Progenitor cell of endocrine pancreas (in vitro differentiated cells): ENCODE results near the gene CCDC179. TPM values are rescaled to one million over a fixed set of nuclear protein-coding genes. Genes with fewer than 3 reads are reported as not detected.

ENCODE experiments used
- DNase-seq: peaks from one replicate; pipeline ENCODE4 v3.0.0; 2021; ENCODE audit warnings: low spot score; ENCODE audit not compliant: unreplicated experiment
- H3K27ac Mint-ChIP-seq: 2 replicates; pipeline ENCODE4 v1.8.0; 2021; ENCODE audit warnings: mild to moderate bottlenecking, moderate library complexity, mixed read lengths
- H3K27me3 Mint-ChIP-seq: 2 replicates; pipeline ENCODE4 v1.8.0; 2021; ENCODE audit warnings: mixed read lengths
- H3K36me3 Mint-ChIP-seq: 2 replicates; pipeline ENCODE4 v1.8.0; 2022; ENCODE audit warnings: mixed read lengths; ENCODE audit not compliant: insufficient read depth
- H3K4me1 Mint-ChIP-seq: 2 replicates; pipeline ENCODE4 v1.8.0; 2021; ENCODE audit warnings: low read depth, mixed read lengths
- H3K4me3 Mint-ChIP-seq: 2 replicates; pipeline ENCODE4 v1.8.0; 2021; ENCODE audit warnings: low read depth, mild to moderate bottlenecking, moderate library complexity, mixed read lengths
- H3K9me3 Mint-ChIP-seq: 2 replicates; pipeline ENCODE4 v1.8.0; 2021; ENCODE audit warnings: low read depth, mixed read lengths
- total RNA-seq: library from RNA; stranded (reverse); gene quantifications from 2 replicates; pipeline ENCODE4 v1.2.1, GENCODE V29; 2021
- TF ChIP-seq, protein P1 (sequence below): fragments of 200-600 bp; sonication (generic); IDR thresholded peaks from one replicate; pipeline ENCODE4 v1.5.0; 2021; ENCODE audit warnings: antibody characterized with exemption, mild to moderate bottlenecking; ENCODE audit not compliant: unreplicated experiment

The CCDC179 gene
- total RNA-seq, 1 donor from 2014 or later, result not detected

DNA sequence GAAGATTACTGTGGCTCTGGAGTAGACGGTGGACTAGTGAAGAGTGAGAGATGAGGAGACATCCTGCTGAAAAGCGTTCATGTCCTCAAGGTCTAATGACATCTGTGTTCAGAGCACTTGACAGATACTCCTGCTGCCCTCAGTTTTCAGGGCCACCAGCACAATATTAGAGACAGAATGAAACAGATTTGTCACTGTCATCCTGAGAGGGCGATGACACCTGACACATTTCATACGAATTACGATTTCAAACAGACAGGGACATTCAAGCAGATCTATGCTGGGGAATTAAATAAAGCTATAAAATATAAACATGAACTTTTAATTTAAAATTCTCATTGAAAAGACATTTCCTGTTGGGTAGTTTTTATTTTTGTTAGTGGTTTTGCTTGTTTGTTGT, 59.8 kb downstream of the CCDC179 start:
- Mint-ChIP-seq H3K4me1 (no peaks in the 10 kb centered on the region), H3K9me3 (no peaks in the 10 kb centered on the region), H3K36me3 (no peaks in the 10 kb centered on the region), H3K27me3 (no peaks in the 10 kb centered on the region), H3K4me3 (no peak overlapping the region), H3K27ac (no peak overlapping the region)
- TF ChIP-seq, protein P1, sequence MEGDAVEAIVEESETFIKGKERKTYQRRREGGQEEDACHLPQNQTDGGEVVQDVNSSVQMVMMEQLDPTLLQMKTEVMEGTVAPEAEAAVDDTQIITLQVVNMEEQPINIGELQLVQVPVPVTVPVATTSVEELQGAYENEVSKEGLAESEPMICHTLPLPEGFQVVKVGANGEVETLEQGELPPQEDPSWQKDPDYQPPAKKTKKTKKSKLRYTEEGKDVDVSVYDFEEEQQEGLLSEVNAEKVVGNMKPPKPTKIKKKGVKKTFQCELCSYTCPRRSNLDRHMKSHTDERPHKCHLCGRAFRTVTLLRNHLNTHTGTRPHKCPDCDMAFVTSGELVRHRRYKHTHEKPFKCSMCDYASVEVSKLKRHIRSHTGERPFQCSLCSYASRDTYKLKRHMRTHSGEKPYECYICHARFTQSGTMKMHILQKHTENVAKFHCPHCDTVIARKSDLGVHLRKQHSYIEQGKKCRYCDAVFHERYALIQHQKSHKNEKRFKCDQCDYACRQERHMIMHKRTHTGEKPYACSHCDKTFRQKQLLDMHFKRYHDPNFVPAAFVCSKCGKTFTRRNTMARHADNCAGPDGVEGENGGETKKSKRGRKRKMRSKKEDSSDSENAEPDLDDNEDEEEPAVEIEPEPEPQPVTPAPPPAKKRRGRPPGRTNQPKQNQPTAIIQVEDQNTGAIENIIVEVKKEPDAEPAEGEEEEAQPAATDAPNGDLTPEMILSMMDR, result no peak
- no peak for DNase-seq

DNA sequence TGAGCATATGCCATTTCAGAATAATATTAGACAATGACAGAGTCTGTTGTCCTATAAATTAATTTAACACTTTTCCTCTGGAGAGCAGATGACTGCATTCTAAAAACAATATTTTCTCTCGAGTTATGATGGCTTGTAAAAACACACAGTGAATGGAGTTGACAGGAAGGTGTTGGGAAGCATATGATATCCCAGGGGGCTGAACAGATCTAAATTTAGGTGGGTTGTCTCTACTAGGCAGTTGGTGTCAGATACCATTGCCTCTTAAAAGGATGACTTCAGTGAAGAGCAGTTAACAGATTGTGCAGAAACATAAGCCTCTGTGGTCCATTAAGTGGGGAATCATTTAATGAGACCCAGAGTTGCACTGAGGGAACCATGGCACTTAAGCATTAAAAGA, 61.4 kb downstream of the CCDC179 start:
- no peaks in the 10 kb centered on the region for H3K4me1 Mint-ChIP-seq
- DNase-seq, result no peak
- H3K27me3 Mint-ChIP-seq, result no peaks in the 10 kb centered on the region
- H3K9me3 Mint-ChIP-seq, result no peaks in the 10 kb centered on the region
- H3K4me3 Mint-ChIP-seq, result no peak overlapping the region
- H3K36me3 Mint-ChIP-seq, result no peaks in the 10 kb centered on the region
- no peak overlapping the region for H3K27ac Mint-ChIP-seq
- TF ChIP-seq, protein P1, result no peak

DNA sequence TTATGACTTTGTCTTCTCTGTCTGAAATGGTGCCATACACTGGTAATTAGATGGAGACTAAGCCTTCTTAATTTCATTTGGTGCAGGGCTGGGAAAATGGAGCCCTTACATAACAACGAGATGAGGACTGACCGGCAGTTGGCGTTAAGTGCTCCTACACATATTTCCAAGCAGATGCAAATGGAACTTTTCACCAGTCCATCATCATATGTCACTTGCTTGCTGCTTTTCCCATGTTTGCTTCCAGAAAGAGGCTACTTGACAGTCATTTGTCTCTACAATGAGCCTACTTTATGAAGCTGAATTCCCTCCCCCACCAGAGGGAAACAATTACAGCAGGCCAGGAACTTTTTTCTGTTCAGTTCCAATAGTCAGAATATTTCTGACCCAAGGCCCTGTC, 63.2 kb downstream of the CCDC179 start:
- Mint-ChIP-seq H3K9me3 (no peaks in the 10 kb centered on the region), H3K27ac (no peak overlapping the region), H3K4me3 (no peak overlapping the region), H3K27me3 (no peaks in the 10 kb centered on the region), H3K36me3 (no peaks in the 10 kb centered on the region), H3K4me1 (peaks cover 3% of the 10 kb centered on the region)
- TF ChIP-seq, protein P1, result no peak
- no peak for DNase-seq

Other genes starting within 250 kb of the CCDC179 start
- 30.2 and 32.8 TPM in 2 replicates for gene FANCF, start 234.7 kb downstream of the CCDC179 start, total RNA-seq
- gene GAS2, start 193.9 kb downstream of the CCDC179 start, total RNA-seq, result 14.5 and 16.0 TPM in 2 replicates
- 25.7 and 27.0 TPM in 2 replicates for gene SVIP, start 30.7 kb downstream of the CCDC179 start, total RNA-seq